ENCODE results near the gene VTI1A.

DNA sequence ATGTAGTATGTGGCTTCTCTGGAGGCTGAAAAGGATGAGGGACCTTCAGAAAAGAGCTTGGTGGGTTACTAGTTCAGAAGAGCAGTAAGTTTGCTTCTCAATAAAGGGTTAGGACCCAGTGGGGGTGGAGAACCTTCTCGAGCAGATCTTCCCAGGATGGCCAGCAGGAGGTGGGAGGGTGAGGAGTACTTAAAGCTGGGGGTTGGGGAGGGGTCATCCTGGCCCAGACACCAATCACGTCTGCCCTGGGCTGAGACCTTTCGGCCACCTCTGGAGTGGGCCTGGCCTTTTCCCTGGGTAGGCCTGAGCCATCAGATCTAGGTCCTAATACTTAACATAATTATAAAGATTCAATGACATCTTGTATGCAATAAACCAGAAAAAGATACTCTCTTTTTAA is 354.0 kb downstream of the VTI1A start:
- TF ChIP-seq, protein P1, sequence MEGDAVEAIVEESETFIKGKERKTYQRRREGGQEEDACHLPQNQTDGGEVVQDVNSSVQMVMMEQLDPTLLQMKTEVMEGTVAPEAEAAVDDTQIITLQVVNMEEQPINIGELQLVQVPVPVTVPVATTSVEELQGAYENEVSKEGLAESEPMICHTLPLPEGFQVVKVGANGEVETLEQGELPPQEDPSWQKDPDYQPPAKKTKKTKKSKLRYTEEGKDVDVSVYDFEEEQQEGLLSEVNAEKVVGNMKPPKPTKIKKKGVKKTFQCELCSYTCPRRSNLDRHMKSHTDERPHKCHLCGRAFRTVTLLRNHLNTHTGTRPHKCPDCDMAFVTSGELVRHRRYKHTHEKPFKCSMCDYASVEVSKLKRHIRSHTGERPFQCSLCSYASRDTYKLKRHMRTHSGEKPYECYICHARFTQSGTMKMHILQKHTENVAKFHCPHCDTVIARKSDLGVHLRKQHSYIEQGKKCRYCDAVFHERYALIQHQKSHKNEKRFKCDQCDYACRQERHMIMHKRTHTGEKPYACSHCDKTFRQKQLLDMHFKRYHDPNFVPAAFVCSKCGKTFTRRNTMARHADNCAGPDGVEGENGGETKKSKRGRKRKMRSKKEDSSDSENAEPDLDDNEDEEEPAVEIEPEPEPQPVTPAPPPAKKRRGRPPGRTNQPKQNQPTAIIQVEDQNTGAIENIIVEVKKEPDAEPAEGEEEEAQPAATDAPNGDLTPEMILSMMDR (IDR thresholded peaks at IDR 0.05) = no peak
- TF ChIP-seq EP300 (IDR thresholded peaks at IDR 0.05) (no peak), POLR2A (IDR thresholded peaks at IDR 0.05) (no peak), POLR2AphosphoS5 (IDR thresholded peaks at IDR 0.05) (no peak)

All from upper lobe of left lung (tissue), 4 donors.